ENCODE measurements around the gene PAEP. TPM values are rescaled to one million over a fixed set of nuclear protein-coding genes. Genes with fewer than 3 reads are reported as not detected.
A peak's percentile ranks its signal among the peaks of the same experiment; 100 is the strongest.

Gene PAEP
- total RNA-seq, 2 donors from 2014 or later: not detected

DNA sequence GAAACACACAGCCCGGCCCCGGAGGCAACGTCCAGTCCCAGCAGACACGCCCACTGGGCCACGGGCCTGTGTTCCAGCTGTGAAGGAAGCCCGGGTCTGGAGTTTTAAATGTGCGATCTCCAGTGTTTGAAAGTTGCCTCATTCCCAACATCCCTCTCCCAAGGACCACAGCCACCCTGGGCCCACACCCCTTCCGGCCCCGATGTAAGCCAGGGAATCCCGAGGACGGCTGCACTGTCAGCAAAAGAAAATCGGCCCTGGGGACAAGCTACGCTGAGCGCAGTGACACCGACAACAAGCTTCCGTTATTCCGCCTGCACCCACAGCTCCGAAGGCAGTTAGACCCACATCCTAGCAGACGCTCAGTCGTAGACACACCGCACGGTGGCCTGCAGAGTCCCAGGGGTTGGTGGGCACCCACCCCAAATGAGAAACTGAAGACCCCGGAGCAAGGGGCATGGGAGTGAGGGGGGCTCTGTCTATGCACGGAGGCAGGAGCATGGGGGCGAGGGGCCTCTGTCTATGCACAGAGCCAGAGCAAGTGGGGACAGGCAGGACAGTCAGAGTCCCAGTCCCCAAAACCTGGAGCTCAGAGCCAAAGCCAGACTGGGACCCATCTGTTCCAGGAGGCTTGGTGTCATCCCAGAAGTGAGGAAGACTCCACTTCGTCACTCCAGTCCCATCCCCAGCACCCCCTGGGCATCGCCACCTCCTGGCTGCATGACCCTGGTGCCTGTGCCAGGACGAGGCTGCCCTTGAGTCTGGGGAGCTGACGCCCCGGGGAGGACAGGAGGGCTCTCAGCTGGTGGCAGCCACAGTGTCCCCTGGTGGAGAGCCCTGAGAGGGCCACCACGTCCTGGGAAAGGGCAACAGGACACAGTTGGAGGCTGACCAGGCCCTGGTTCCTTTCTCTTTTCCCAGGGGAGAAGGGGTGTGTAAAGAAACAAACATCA, 54.4 kb downstream of the PAEP start:
- Histone ChIP-seq H3K9me3 (no peaks in the 10 kb centered on the region), H3K36me3 (no peaks in the 10 kb centered on the region), H3K4me3 (no peak overlapping the region), H3K27ac (no peak overlapping the region), H3K4me1 (no peaks in the 10 kb centered on the region), H3K27me3 (peaks cover 0 to 4% of the 10 kb centered on the region in 2 donors)
- no peak for TF ChIP-seq CTCF (IDR thresholded peaks at IDR 0.05)
- peak; percentile 23 for DNase-seq (ENCODE audit: low spot score)

Other genes with a start within 250 kb of the PAEP start
- 10 to 100 TPM; 17.4 to 18.7 TPM for gene PPP1R26, start 82.0 kb upstream of the PAEP start, total RNA-seq
- gene MRPS2, start 61.1 kb upstream of the PAEP start, total RNA-seq: 10 to 100 TPM; 40.9 to 72.5 TPM
- gene LCN1, start 40.3 kb upstream of the PAEP start, total RNA-seq: not detected
- gene OBP2A, start 15.6 kb upstream of the PAEP start, total RNA-seq: not detected
- gene GLT6D1, start 77.8 kb downstream of the PAEP start, total RNA-seq: not detected
- gene LCN9, start 101.6 kb downstream of the PAEP start, total RNA-seq: not detected
- not detected for gene SOHLH1, start 137.7 kb downstream of the PAEP start, total RNA-seq
- gene KCNT1, start 140.4 kb downstream of the PAEP start, total RNA-seq: under 1 TPM in 1 of 2 donors, not detected in 1; 0.48 TPM